GM12865 (cell line): ENCODE results near the gene LRRC7.

Experiments
- DNase-seq: peaks from one replicate; pipeline ENCODE4 v3.0.0; 2010; ENCODE audit warnings: low read depth
- H3K4me3 ChIP-seq: 2 replicates; pipeline ENCODE4 v1.5.1; 2011; ENCODE audit warnings: mild to moderate bottlenecking, low read depth, low read length, control low read depth
- TF ChIP-seq, protein P1 (sequence below): IDR thresholded peaks from 2 replicates; pipeline ENCODE4 v1.5.1; 2011; ENCODE audit warnings: low read length, control low read depth, low read depth, inconsistent platforms; ENCODE audit not compliant: insufficient read depth; ENCODE audit errors: missing control alignments

The LRRC7 gene

DNA sequence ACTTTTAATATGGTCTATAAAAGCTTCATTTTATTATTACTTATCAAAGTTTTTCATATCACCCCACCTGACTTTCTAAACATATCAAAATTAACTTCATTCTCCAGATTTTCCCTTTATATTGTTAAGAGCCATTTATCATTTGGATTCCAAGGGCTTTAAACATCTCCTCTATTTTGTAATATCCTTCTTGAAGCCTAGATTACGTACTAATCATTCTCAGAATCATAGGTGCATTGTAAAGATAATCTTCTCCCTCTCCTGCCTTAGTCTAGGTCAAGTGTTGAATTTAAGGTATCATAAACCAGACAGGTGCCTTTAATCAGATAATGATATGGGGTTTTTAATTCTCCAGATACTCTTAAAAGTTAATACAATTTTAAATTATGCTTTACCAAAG lies 509.3 kb downstream of the LRRC7 start:
- DNase-seq = no peak
- no peak overlapping the region for H3K4me3 ChIP-seq
- TF ChIP-seq, protein P1, sequence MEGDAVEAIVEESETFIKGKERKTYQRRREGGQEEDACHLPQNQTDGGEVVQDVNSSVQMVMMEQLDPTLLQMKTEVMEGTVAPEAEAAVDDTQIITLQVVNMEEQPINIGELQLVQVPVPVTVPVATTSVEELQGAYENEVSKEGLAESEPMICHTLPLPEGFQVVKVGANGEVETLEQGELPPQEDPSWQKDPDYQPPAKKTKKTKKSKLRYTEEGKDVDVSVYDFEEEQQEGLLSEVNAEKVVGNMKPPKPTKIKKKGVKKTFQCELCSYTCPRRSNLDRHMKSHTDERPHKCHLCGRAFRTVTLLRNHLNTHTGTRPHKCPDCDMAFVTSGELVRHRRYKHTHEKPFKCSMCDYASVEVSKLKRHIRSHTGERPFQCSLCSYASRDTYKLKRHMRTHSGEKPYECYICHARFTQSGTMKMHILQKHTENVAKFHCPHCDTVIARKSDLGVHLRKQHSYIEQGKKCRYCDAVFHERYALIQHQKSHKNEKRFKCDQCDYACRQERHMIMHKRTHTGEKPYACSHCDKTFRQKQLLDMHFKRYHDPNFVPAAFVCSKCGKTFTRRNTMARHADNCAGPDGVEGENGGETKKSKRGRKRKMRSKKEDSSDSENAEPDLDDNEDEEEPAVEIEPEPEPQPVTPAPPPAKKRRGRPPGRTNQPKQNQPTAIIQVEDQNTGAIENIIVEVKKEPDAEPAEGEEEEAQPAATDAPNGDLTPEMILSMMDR = no peak

DNA sequence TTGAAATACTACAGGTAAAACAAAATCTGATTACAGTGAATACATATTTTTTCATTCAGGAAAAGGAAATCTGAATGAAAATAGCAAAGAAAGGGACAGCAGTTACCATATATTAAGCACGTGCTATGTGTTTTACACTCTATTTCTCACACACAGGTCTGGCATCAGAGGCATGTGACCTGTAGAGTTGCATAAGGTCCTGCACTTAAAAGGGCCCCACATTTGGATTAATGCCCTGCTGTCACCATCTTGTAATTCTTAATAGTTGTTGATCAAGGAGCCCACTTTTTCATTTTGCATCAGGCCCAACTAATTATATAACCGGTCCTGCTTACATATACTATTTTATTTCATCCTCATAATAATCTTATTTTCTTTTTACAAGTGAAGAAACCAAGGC lies 511.8 kb downstream of the LRRC7 start:
- H3K4me3 ChIP-seq = no peak overlapping the region
- no peak for DNase-seq
- TF ChIP-seq, protein P1 = no peak

DNA sequence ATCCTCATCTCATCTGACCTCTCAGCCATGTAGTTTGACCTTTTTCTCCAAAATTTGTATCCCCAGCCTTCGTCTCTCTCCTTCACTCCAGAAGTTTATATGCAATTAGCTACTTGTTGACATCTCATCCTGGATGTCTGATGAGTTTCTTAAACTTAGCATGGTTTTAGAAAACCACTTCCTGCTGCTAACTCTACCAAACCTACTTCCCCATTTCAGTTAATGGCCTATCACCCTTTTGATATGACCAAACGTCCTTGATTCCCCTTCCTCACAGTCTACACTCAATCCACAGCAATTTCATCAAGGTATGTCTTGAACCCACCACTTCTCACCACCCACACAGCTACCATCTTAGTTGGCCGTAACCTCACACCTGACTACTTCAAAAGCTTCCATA lies 515.8 kb downstream of the LRRC7 start:
- no peak overlapping the region for H3K4me3 ChIP-seq
- TF ChIP-seq, protein P1 = no peak
- peak; percentile 13 for DNase-seq

DNA sequence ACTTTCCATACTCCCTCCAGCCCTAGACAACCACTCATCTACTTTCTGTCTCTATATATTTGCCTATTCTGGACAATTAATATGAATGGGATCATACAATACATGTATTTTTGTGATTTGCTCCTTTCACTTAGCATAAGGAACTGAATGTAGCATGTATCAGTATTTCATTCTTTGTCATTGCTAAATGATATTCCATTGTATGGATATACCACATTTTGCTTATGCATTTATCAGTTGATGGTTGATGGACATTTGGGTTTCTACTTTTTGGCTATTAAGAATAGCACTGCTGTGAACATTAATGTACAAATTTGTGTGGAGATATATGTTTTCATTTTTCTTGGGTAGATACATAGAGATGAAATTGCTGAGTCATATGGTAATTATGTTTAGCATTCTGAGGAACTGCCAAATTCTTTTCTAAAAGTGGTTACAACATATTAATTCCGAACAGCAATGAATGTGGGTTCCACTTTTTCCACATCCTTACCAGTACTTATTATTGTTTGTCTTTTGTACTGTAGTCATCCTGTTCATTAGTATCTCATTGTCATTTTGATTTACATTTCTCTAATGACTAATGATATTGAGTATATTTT lies 516.7 kb downstream of the LRRC7 start:
- H3K4me3 ChIP-seq = no peak overlapping the region
- TF ChIP-seq, protein P1 = no peak
- DNase-seq = no peak

DNA sequence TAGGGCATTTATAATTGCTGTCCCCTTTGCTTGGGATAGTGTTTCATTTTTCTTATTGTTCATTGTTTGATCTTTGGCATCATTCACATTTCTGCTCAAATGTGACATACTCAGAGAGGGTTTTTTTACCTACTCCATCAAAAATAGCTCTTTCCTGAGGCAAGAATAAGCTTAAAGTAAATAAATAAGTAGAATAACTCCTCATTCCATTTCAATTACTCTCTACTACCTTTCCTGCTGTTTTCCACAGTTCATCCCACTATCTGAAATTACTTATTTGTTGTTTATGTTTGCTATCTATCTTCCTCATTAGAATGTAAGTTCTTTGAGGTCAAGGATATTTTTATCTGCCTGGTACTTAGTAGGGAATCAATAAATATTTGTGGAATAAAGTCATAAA lies 517.8 kb downstream of the LRRC7 start:
- DNase-seq = no peak
- no peak overlapping the region for H3K4me3 ChIP-seq

DNA sequence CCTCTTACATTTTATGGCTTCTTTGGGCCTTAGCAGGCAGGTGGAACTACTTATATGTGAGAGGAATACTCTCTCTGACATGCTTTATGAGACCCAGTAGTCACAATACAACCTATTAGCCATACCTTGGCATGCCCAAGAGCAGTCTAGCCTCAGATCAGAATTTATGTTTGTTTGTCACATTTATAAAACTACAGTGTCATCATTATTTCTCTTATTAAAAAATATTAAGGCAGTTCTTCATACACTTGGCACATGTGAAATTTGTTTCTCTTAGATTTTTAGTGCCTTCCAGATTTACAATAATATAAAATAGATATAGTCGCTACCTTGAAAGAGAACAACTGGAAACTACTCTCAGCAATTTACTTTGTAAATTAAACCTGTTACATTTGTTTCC lies 519.2 kb downstream of the LRRC7 start:
- TF ChIP-seq, protein P1 = no peak
- no peak for DNase-seq
- H3K4me3 ChIP-seq = no peak overlapping the region

More for the DNA sequence above, 517.8 kb downstream of the LRRC7 start:
- TF ChIP-seq, protein P1 = no peak

DNA sequence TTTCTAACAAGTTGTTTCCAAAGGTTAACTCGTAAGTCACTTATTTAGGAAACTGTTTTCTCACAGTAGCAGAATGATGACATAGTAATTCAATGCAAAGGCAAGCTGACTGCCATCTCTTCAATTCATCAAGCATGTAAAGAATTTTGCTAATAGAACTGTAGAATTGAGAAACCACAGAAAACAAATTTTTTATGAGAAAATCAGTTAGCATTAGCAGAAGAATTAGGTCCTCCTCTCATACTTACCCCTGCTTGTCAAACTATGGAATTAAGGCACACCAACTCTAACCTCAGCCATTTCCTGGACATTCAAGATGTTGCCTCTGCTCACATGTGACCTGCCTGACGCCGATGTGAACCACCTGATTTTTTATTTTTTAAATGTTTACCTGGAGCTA lies 522.4 kb downstream of the LRRC7 start:
- DNase-seq = no peak
- TF ChIP-seq, protein P1 = no peak
- H3K4me3 ChIP-seq = no peak overlapping the region
